ACC112 (cell line): ENCODE data around the gene GALNT3.

Experiments
- H2AFZ ChIP-seq: fragments of 200-600 bp; sonication (generic); one replicate; pipeline ENCODE4 v1.6.0; 2017; ENCODE audit warnings: antibody characterized with exemption, low read length; ENCODE audit not compliant: unreplicated experiment
- H3K27ac ChIP-seq: fragments of 200-600 bp; sonication (generic); 2 replicates; pipeline ENCODE4 v1.5.1; 2014; ENCODE audit warnings: low read depth, mild to moderate bottlenecking, antibody characterized with exemption, low read length, moderate library complexity
- H3K27me3 ChIP-seq: fragments of 200-600 bp; sonication (generic); 2 replicates; pipeline ENCODE4 v1.6.1; 2014; ENCODE audit warnings: mild to moderate bottlenecking, antibody characterized with exemption, low read length, moderate library complexity, mixed read lengths; ENCODE audit not compliant: insufficient read depth
- H3K36me3 ChIP-seq: fragments of 200-600 bp; sonication (generic); 2 replicates; pipeline ENCODE4 v1.6.1; 2016; ENCODE audit warnings: mild to moderate bottlenecking, antibody characterized with exemption, low read length, moderate library complexity, mixed read lengths; ENCODE audit not compliant: insufficient read depth
- H3K4me1 ChIP-seq: fragments of 200-600 bp; sonication (generic); one replicate; pipeline ENCODE4 v1.6.1; 2016; ENCODE audit warnings: low read length, mixed read lengths; ENCODE audit not compliant: insufficient read depth, unreplicated experiment, control insufficient read depth
- H3K4me3 ChIP-seq: fragments of 200-600 bp; sonication (generic); 2 replicates; pipeline ENCODE4 v1.5.1; 2014; ENCODE audit warnings: mild to moderate bottlenecking, low read depth, low read length
- H3K79me2 ChIP-seq: fragments of 200-600 bp; sonication (generic); one replicate; pipeline ENCODE4 v1.6.0; 2016; ENCODE audit warnings: low read length; ENCODE audit not compliant: control insufficient read depth, unreplicated experiment, insufficient read depth

Gene GALNT3

DNA sequence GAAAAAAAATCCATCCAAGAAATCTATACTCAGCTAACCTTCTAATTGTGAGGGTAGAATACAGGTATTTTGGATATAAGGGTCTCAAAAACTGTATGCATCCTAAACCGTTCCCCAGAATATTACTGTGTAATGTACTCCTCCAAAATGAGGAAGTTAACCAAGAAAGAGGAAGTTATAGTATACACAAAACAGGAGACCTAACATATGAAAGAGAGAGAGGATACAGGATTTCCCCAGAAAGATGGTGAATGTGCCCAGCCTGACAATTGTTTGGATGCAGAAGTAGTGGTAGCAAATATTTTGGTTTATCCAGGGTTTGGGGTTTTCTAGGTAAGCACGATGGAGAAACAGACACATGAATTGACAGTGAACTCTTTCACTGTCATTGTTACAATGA lies 50.6 kb downstream of the GALNT3 start:
- Histone ChIP-seq H3K27ac (no peak overlapping the region), H2AFZ (no peak overlapping the region), H3K4me3 (no peak overlapping the region), H3K27me3 (no peaks in the 10 kb centered on the region), H3K79me2 (no peaks in the 10 kb centered on the region), H3K4me1 (no peaks in the 10 kb centered on the region), H3K36me3 (no peaks in the 10 kb centered on the region)

GRCh38 chr2:165725421-165725820 lies 68.6 kb downstream of the GALNT3 start:
- Histone ChIP-seq H3K27ac (peak overlapping the region; percentile 48), H3K36me3 (no peaks in the 10 kb centered on the region), H3K4me3 (no peak overlapping the region), H3K4me1 (peaks cover 11% of the 10 kb centered on the region), H3K79me2 (no peaks in the 10 kb centered on the region), H3K27me3 (no peaks in the 10 kb centered on the region), H2AFZ (no peak overlapping the region)

- H3K36me3 ChIP-seq, result no peaks in the 10 kb centered on the region
- peak overlapping the region; percentile 41 for H2AFZ ChIP-seq
- no peak overlapping the region for H3K4me3 ChIP-seq
- no peak overlapping the region for H3K27ac ChIP-seq
- no peaks in the 10 kb centered on the region for H3K79me2 ChIP-seq
- H3K4me1 ChIP-seq, result peaks cover 5% of the 10 kb centered on the region
- H3K27me3 ChIP-seq, result no peaks in the 10 kb centered on the region
Measured at GRCh38 chr2:165720511-165720910, 73.5 kb downstream of the GALNT3 start.

DNA sequence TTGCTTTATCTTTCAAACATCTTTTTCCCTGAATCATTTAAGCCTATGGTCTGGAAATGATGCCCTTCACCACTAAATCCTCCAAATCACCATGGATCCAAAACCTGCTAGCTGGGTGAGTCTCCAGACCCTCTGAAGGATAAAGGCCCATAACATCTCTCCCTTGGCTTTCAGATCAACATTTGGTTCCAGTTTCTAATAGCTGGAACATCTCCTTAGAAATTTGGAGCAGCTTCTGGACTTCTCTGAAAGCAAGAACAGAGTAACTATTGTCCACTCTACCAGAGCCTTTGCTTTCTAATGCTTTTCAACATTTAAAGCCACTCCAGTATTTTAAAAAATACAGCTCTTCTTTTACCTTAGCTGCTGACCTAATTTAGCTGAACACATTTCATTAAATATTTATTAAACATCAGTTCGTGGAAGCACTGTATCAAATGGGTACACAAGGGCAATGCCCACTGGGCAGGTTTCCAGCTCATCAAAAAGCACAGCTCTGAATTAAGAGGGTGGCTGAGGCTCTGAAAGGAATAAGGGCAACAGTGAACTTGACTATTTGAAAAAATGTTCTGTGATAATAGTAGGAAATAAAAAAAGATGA lies 75.3 kb downstream of the GALNT3 start:
- Histone ChIP-seq H3K4me1 (no peaks in the 10 kb centered on the region), H3K27me3 (no peaks in the 10 kb centered on the region), H2AFZ (no peak overlapping the region), H3K27ac (no peak overlapping the region), H3K36me3 (no peaks in the 10 kb centered on the region), H3K79me2 (no peaks in the 10 kb centered on the region), H3K4me3 (no peak overlapping the region)

- no peaks in the 10 kb centered on the region for H3K4me1 ChIP-seq
- H3K27me3 ChIP-seq, result no peaks in the 10 kb centered on the region
Measured at GRCh38 chr2:165716091-165716490, 78.0 kb downstream of the GALNT3 start.

GRCh38 chr2:165706960-165707487 lies 87.0 kb downstream of the GALNT3 start:
- no peak overlapping the region for H3K4me3 ChIP-seq
- H3K4me1 ChIP-seq, result no peaks in the 10 kb centered on the region
- H3K36me3 ChIP-seq, result no peaks in the 10 kb centered on the region
- no peaks in the 10 kb centered on the region for H3K79me2 ChIP-seq
- H2AFZ ChIP-seq, result no peak overlapping the region
- H3K27ac ChIP-seq, result no peak overlapping the region
- no peaks in the 10 kb centered on the region for H3K27me3 ChIP-seq

More at GRCh38 chr2:165716091-165716490, 78.0 kb downstream of the GALNT3 start:
- Histone ChIP-seq H3K36me3 (no peaks in the 10 kb centered on the region), H2AFZ (no peak overlapping the region), H3K27ac (no peak overlapping the region), H3K4me3 (no peak overlapping the region), H3K79me2 (no peaks in the 10 kb centered on the region)

DNA sequence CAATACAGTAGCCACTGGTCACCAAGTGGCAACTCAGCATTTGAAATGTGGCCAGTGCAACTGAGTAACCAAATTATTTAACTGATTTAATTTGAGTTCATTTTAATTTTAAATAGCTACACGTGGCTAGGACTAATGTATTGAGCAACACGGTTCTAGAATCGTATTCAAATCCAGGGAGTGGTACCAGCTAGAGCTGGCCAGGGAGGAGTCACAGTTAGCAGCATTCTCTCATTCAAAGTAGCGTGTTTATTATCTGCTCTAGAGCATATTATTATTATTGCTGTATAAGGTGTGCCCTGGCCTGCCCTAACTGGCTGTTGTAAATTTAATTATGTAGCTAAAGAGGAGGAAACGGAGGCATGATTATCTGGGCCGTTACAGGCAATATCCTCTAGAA lies 92.9 kb downstream of the GALNT3 start:
- Histone ChIP-seq H3K36me3 (no peaks in the 10 kb centered on the region), H3K4me3 (no peak overlapping the region), H3K4me1 (no peaks in the 10 kb centered on the region), H3K27me3 (peaks cover 14% of the 10 kb centered on the region), H2AFZ (no peak overlapping the region), H3K27ac (no peak overlapping the region), H3K79me2 (no peaks in the 10 kb centered on the region)

- H3K27me3 ChIP-seq, result peaks cover 20% of the 10 kb centered on the region
- no peaks in the 10 kb centered on the region for H3K79me2 ChIP-seq
- H3K4me3 ChIP-seq, result no peak overlapping the region
- H3K36me3 ChIP-seq, result no peaks in the 10 kb centered on the region
- no peaks in the 10 kb centered on the region for H3K4me1 ChIP-seq
- no peak overlapping the region for H2AFZ ChIP-seq
- no peak overlapping the region for H3K27ac ChIP-seq
Measured at GRCh38 chr2:165700531-165700930, 93.5 kb downstream of the GALNT3 start.

DNA sequence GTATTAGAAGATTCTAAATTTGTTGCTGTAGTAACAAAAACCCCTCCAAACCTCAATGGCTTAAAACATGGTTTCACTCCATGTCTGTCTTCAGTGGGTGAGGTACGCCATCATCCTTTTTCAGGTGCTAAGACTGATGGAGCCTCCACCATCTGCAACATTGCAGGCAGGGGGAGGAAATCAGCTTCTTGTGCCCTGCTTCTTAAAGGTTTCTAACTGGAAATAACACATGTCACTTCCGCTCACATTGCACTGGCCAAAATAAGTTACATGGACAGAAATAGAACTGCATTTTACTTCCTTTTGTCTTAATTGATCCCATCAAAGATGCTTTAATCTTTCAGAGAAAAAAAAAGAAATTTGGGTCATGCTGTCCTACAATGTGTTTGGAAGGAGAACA lies 94.1 kb downstream of the GALNT3 start:
- no peaks in the 10 kb centered on the region for H3K79me2 ChIP-seq
- H3K36me3 ChIP-seq, result no peaks in the 10 kb centered on the region
- peaks cover 20% of the 10 kb centered on the region for H3K27me3 ChIP-seq
- H3K4me3 ChIP-seq, result no peak overlapping the region
- no peak overlapping the region for H3K27ac ChIP-seq
- H2AFZ ChIP-seq, result no peak overlapping the region
- no peaks in the 10 kb centered on the region for H3K4me1 ChIP-seq

DNA sequence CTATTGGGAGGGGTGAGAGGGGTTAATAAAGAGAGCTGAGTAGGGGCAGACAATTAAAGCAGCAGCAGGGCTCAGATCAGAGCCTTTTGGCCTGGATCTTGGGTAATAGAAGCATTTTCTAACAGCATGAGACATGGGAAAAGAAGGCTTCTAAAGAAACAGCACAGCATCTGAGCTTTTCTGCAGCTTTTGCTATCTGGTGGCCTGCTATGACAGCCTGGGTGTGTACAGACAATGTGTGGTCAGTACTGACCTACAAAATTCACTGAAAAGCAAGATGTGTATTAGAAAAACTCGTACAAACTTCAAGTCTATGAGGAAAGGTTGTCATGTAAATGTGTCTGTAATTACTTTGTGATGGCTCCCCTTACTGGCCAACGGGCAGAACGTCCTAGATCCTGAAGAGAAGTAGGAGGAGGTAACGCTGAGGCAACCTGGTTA lies 95.6 kb downstream of the GALNT3 start:
- Histone ChIP-seq H3K79me2 (no peaks in the 10 kb centered on the region), H3K4me1 (no peaks in the 10 kb centered on the region), H3K36me3 (no peaks in the 10 kb centered on the region), H3K27me3 (peaks cover 20% of the 10 kb centered on the region), H2AFZ (no peak overlapping the region), H3K27ac (no peak overlapping the region), H3K4me3 (no peak overlapping the region)

DNA sequence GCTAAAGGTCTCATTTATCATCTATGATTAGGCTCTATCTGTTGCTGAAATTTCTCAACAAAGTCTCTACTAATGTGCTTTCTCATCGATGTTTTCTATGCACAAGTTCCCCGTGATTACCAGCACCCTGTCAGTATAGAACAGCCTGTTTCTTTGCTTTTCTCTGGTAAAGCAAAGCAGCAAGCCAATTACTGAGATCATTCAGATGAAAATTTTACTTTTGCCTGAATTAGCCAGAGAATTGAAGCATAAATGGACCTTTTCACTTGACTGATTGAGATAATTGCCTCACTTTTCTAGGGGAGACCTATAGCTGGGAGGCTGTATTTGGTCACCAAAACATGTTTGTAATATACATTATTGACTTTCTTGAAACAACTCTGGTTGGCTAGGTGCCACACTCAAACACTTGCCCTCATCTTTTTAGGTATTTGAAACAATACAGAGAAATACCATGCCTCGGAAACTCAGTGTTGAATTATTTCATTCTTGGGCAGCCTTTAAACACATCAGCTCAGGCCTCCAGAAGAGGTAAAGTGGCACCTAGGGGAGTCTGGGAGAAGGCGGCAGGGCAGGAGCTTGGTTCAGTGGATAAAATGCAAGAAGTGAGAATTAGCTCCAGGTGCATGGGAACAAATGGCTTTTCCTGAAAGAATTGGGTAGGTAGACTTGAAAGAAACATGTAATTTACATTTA lies 96.2 kb downstream of the GALNT3 start:
- no peaks in the 10 kb centered on the region for H3K79me2 ChIP-seq
- H3K27me3 ChIP-seq, result peaks cover 20% of the 10 kb centered on the region
- no peak overlapping the region for H2AFZ ChIP-seq
- H3K4me1 ChIP-seq, result no peaks in the 10 kb centered on the region
- H3K4me3 ChIP-seq, result no peak overlapping the region
- no peak overlapping the region for H3K27ac ChIP-seq
- no peaks in the 10 kb centered on the region for H3K36me3 ChIP-seq
